ENCODE results near the gene NAA25. TPM values are rescaled to one million over a fixed set of nuclear protein-coding genes. Genes with fewer than 3 reads are reported as not detected.

Gene NAA25
- total and polyA plus RNA-seq, 2 donors (not counting 1 experiment from before 2014, with no cell fraction given), result 5.9 to 40.8 TPM

DNA sequence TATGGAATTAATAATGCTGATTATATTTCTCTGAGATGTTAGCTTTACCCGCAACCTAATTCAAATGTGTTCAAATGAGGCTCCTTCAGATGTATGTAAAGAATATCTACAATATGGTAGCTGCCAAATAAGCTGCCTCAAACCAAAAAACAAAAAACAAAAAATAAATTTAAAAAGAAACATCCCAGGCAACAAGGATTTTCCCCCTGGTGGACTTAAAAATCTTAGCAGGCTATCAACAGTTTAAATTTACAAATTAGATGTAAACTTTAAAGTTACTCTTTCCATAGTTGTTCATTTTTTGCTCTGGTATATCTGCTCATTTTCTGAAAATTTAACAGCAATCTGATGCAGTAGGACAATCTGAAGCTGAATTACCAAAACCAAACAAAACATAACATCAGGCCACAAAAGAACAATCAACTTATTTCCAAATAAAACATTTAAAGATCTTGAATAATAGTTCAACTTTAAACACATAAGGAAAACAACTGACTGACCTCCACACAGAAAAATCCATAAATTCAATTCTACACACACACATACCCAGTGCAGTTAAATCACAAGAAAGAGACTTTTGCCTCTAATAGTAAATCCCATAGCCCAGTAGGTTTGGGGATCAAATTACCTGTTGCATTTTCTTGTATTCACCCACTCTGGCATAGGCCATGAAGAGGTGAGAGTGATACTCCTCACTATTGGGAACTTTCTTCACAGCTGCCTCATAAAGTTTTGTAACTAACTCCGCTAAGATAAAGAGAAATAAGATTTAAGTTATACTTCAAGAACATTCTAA is 21.3 kb downstream of the NAA25 start:
- no peak overlapping the region for H3K4me3 ChIP-seq (ENCODE audit: control extremely low read depth in 1 of 5, extremely low read depth in 1 of 5, insufficient read depth in 1 of 5, low read depth in 2 of 5, low read length in 4 of 5)
- no peak for ATAC-seq (ENCODE audit: low read depth)
- ChIA-PET POLR2A (interaction anchor here (0.7 kb wide), 1 partner anchor 161 kb away, joined by 7 read pairs; no protein-coding TSS in a partner anchor), CTCF (interaction anchor here (0.6 to 0.7 kb wide), 2 partner anchors 133 to 163 kb away, joined by 3 to 4 read pairs; no protein-coding TSS in a partner anchor)
- no peak overlapping the region for H3K27ac ChIP-seq (ENCODE audit: low read length in 2 of 2)
- intact Hi-C loops (cut with micrococcal nuclease), result no loop called here
- H4K20me1 ChIP-seq (ENCODE audit: control insufficient read depth, insufficient read depth, low read length, poor library complexity, severe bottlenecking), result peaks cover 27% of the 10 kb centered on the region
- H3K4me2 ChIP-seq (replicated peaks; ENCODE audit: low read depth, low read length, poor library complexity, severe bottlenecking), result no peak overlapping the region
- no CpG with 5 or more reads among the region's 2 CpGs for WGBS (ENCODE audit: insufficient coverage)
- Mint-ChIP-seq H3K9me3 (ENCODE audit: insufficient read depth) (no peaks in the 10 kb centered on the region), H3K4me3 (no peak overlapping the region), H3K27ac (no peak overlapping the region), H3K27me3 (peaks cover 3% of the 10 kb centered on the region), H3K4me1 (peaks cover 7% of the 10 kb centered on the region)
- peaks cover 45% of the 10 kb centered on the region for H3K79me2 ChIP-seq (ENCODE audit: control insufficient read depth, insufficient read depth, low read length)
- no peak overlapping the region for H3K9ac ChIP-seq (ENCODE audit: low read length)
- TF ChIP-seq, protein P1, sequence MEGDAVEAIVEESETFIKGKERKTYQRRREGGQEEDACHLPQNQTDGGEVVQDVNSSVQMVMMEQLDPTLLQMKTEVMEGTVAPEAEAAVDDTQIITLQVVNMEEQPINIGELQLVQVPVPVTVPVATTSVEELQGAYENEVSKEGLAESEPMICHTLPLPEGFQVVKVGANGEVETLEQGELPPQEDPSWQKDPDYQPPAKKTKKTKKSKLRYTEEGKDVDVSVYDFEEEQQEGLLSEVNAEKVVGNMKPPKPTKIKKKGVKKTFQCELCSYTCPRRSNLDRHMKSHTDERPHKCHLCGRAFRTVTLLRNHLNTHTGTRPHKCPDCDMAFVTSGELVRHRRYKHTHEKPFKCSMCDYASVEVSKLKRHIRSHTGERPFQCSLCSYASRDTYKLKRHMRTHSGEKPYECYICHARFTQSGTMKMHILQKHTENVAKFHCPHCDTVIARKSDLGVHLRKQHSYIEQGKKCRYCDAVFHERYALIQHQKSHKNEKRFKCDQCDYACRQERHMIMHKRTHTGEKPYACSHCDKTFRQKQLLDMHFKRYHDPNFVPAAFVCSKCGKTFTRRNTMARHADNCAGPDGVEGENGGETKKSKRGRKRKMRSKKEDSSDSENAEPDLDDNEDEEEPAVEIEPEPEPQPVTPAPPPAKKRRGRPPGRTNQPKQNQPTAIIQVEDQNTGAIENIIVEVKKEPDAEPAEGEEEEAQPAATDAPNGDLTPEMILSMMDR (IDR thresholded peaks at IDR 0.05), result no peak
- no peak for TF ChIP-seq EZH2 (IDR thresholded peaks at IDR 0.05; ENCODE audit: borderline replicate concordance, insufficient read depth, low read depth, low read length, poor library complexity, severe bottlenecking)
- DNase-seq, result no peak
- no peak overlapping the region for H2AFZ ChIP-seq (ENCODE audit: insufficient read depth, low read depth, low read length, poor library complexity, severe bottlenecking)
- no peaks in the 10 kb centered on the region for H3K9me3 ChIP-seq (ENCODE audit: control extremely low read depth in 1 of 3, control insufficient read depth in 2 of 3, insufficient read depth in 1 of 3, low read length in 2 of 3)
- no peaks in the 10 kb centered on the region for H3K4me1 ChIP-seq (ENCODE audit: control insufficient read depth in 2 of 2, insufficient read depth in 2 of 2, low read length in 2 of 2)
- H3K36me3 ChIP-seq (replicated peaks in 1 of 2; ENCODE audit: control extremely low read depth in 1 of 2, control insufficient read depth in 1 of 2, extremely low read depth in 1 of 2, insufficient read depth in 2 of 2, low read length in 1 of 2), result peaks cover 11 to 53% of the 10 kb centered on the region in 2 experiments
- no peaks in the 10 kb centered on the region for H3K27me3 ChIP-seq (replicated peaks in 1 of 4; ENCODE audit: control extremely low read depth in 1 of 4, control insufficient read depth in 3 of 4, insufficient read depth in 4 of 4, low read length in 3 of 4)

DNA sequence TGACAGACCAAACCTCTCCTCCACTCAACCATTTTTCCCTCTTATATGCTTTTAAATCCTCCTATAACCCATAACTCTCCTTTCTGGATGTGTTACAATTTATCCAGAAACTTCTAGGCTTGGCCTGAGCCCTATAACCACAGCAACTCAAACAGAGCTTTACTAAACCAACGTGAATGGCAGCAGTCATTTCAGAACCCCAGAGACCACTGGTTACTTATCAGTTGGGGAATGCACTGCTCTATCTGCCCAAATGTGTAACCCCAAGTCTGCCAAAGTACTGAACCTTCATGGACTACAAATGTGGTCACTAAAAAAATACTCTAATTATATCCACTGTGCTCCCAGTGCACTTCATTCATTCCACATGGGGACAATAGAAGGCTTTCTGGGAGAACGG is 42.0 kb downstream of the NAA25 start:
- Histone ChIP-seq H4K20me1 (ENCODE audit: control insufficient read depth, insufficient read depth, low read length, poor library complexity, severe bottlenecking) (no peaks in the 10 kb centered on the region), H3K4me2 (replicated peaks; ENCODE audit: low read depth, low read length, poor library complexity, severe bottlenecking) (no peak overlapping the region), H3K27me3 (replicated peaks in 1 of 4; ENCODE audit: control extremely low read depth in 1 of 4, control insufficient read depth in 3 of 4, insufficient read depth in 4 of 4, low read length in 3 of 4) (no peaks in the 10 kb centered on the region), H2AFZ (ENCODE audit: insufficient read depth, low read depth, low read length, poor library complexity, severe bottlenecking) (no peak overlapping the region), H3K9me3 (ENCODE audit: control extremely low read depth in 1 of 3, control insufficient read depth in 2 of 3, insufficient read depth in 1 of 3, low read length in 2 of 3) (no peaks in the 10 kb centered on the region), H3K4me1 (ENCODE audit: control insufficient read depth in 2 of 2, insufficient read depth in 2 of 2, low read length in 2 of 2) (no peaks in the 10 kb centered on the region), H3K79me2 (ENCODE audit: control insufficient read depth, insufficient read depth, low read length) (peaks cover 4% of the 10 kb centered on the region), H3K9ac (ENCODE audit: low read length) (no peak overlapping the region), H3K27ac (ENCODE audit: low read length in 2 of 2) (no peak overlapping the region), H3K36me3 (replicated peaks in 1 of 2; ENCODE audit: control extremely low read depth in 1 of 2, control insufficient read depth in 1 of 2, extremely low read depth in 1 of 2, insufficient read depth in 2 of 2, low read length in 1 of 2) (peaks cover 20 to 71% of the 10 kb centered on the region in 2 experiments), H3K4me3 (ENCODE audit: control extremely low read depth in 1 of 5, extremely low read depth in 1 of 5, insufficient read depth in 1 of 5, low read depth in 2 of 5, low read length in 4 of 5) (no peak overlapping the region)
- Mint-ChIP-seq H3K27ac (no peak overlapping the region), H3K4me1 (no peaks in the 10 kb centered on the region), H3K27me3 (no peaks in the 10 kb centered on the region), H3K4me3 (no peak overlapping the region), H3K9me3 (ENCODE audit: insufficient read depth) (no peaks in the 10 kb centered on the region)
- no peak for DNase-seq
- TF ChIP-seq EZH2 (IDR thresholded peaks at IDR 0.05; ENCODE audit: borderline replicate concordance, insufficient read depth, low read depth, low read length, poor library complexity, severe bottlenecking), result no peak
- TF ChIP-seq, protein P1 (IDR thresholded peaks at IDR 0.05), result no peak
- intact Hi-C loops (cut with micrococcal nuclease), result no loop called here
- POLR2A ChIA-PET, result no interaction called here
- ATAC-seq (ENCODE audit: low read depth), result no peak
- CTCF ChIA-PET, result no interaction called here
- WGBS (ENCODE audit: insufficient coverage), result 56% methylated on average over 1 of the region's 2 CpGs

All from B cell (primary cell).